HEK293T (cell line): ENCODE data around the gene NEUROD4.

Experiments used
- CTCF ChIA-PET: fragments of 350-600 bp; formaldehyde crosslinking; extraction: SDS; loops from one replicate; lab custom pipeline; 2021; ENCODE audit warnings: antibody characterized with exemption, inconsistent platforms; lab: Yijun Ruan, JAX
- POLR2A ChIA-PET: fragments of 350-600 bp; formaldehyde crosslinking; extraction: SDS; loops from one replicate; lab custom pipeline; 2020; ENCODE audit warnings: antibody characterized with exemption, inconsistent platforms; lab: Yijun Ruan, JAX
- DNase-seq: peaks from one replicate; pipeline ENCODE4 v3.0.0; 2012; ENCODE audit warnings: mixed read lengths; ENCODE audit errors: extremely low spot score
- ARNT ChIP-seq: fragments of 450-650 bp; IDR thresholded peaks from 2 replicates; pipeline ENCODE4 v1.6.1; 2017; ENCODE audit warnings: mild to moderate bottlenecking
- BHLHE40 ChIP-seq: fragments of 450-650 bp; IDR thresholded peaks from 2 replicates; pipeline ENCODE4 v1.6.1; 2016; ENCODE audit warnings: mild to moderate bottlenecking, moderate library complexity, borderline replicate concordance
- CTBP1 ChIP-seq: fragments of 450-650 bp; IDR thresholded peaks from 2 replicates; pipeline ENCODE4 v1.6.1; 2016; ENCODE audit warnings: borderline replicate concordance
- ELF4 ChIP-seq: fragments of 450-650 bp; IDR thresholded peaks from 2 replicates; pipeline ENCODE4 v1.6.1; 2017; ENCODE audit warnings: antibody characterized with exemption
- FOXA1 ChIP-seq: fragments of 450-650 bp; IDR thresholded peaks from 2 replicates; pipeline ENCODE4 v1.6.1; 2016; ENCODE audit warnings: mild to moderate bottlenecking
- FOXK2 ChIP-seq: fragments of 450-650 bp; IDR thresholded peaks from 2 replicates; pipeline ENCODE4 v1.6.1; 2016; ENCODE audit warnings: mild to moderate bottlenecking
- FOXM1 ChIP-seq: fragments of 450-650 bp; IDR thresholded peaks from 2 replicates; pipeline ENCODE4 v1.6.1; 2017; ENCODE audit warnings: mild to moderate bottlenecking, borderline replicate concordance
- HDGF ChIP-seq: fragments of 450-650 bp; IDR thresholded peaks from 2 replicates; pipeline ENCODE4 v1.6.1; 2017; ENCODE audit warnings: antibody characterized with exemption, borderline replicate concordance
- L3MBTL2 ChIP-seq: fragments of 450-650 bp; conservative IDR thresholded peaks from 2 replicates; pipeline ENCODE4 v1.6.1; 2016; ENCODE audit warnings: mild to moderate bottlenecking
- LEF1 ChIP-seq: fragments of 450-650 bp; IDR thresholded peaks from 2 replicates; pipeline ENCODE4 v1.6.1; 2017; ENCODE audit warnings: mild to moderate bottlenecking, borderline replicate concordance
- NFRKB ChIP-seq: fragments of 450-650 bp; IDR thresholded peaks from 2 replicates; pipeline ENCODE4 v1.6.1; 2016; ENCODE audit warnings: mild to moderate bottlenecking, moderate library complexity
- PKNOX1 ChIP-seq: fragments of 450-650 bp; IDR thresholded peaks from 2 replicates; pipeline ENCODE4 v1.6.1; 2016
- SP1 ChIP-seq: fragments of 450-650 bp; IDR thresholded peaks from 2 replicates; pipeline ENCODE4 v1.6.1; 2017
- SUZ12 ChIP-seq: fragments of 450-650 bp; IDR thresholded peaks from 2 replicates; pipeline ENCODE4 v1.6.1; 2016; ENCODE audit warnings: mild to moderate bottlenecking
- TARDBP ChIP-seq: fragments of 450-650 bp; IDR thresholded peaks from 2 replicates; pipeline ENCODE4 v1.6.1; 2016
- ZNF384 ChIP-seq: fragments of 450-650 bp; IDR thresholded peaks from 2 replicates; pipeline ENCODE4 v1.6.1; 2016

NEUROD4 gene

GRCh38 chr12:55058776-55059175 is 39.0 kb downstream of the NEUROD4 start:
- no peak for DNase-seq
- no peak for TF ChIP-seq BHLHE40
- TF ChIP-seq SP1, result no peak
- no peak for TF ChIP-seq FOXA1
- ChIA-PET CTCF (interaction anchor here (0.6 kb wide), 1 partner anchor 9 kb away, joined by 3 read pairs; no protein-coding TSS in a partner anchor), POLR2A (no interaction called here)

GRCh38 chr12:55060470-55060869 is 40.7 kb downstream of the NEUROD4 start:
- no peak for DNase-seq
- POLR2A ChIA-PET, result no interaction called here
- TF ChIP-seq SP1 (no peak), ZNF384 (no peak), LEF1 (no peak), BHLHE40 (no peak), ELF4 (no peak), FOXA1 (no peak), L3MBTL2 (no peak), HDGF (no peak), SUZ12 (no peak), TARDBP (no peak), FOXM1 (no peak), NFRKB (no peak), FOXK2 (no peak), ARNT (no peak), PKNOX1 (no peak), CTBP1 (no peak)
- CTCF ChIA-PET, result no interaction called here

DNA sequence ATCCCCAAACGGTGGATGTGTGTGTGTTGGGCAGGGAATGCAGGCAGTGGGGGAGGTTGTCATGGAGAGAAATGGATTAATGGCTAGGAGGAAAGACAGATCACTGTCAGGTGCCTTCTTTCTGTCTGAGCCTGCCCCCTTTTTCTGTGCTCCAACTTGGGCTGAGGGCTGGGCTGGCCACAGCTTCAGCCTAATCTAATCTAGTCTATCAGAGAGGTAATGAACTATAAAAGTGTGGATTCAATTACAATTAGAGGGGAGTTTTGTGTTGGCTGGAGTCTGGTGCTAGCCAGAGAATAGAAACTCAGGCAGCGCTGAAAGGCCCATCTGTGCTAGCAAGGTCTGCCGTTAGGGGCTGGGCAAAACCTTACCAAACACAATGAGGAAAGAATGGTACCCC is 41.2 kb downstream of the NEUROD4 start:
- ChIA-PET POLR2A (no interaction called here), CTCF (no interaction called here)
- DNase-seq, result no peak
- TF ChIP-seq ZNF384 (no peak), NFRKB (no peak), L3MBTL2 (no peak), BHLHE40 (no peak), TARDBP (no peak)

- CTCF ChIA-PET, result no interaction called here
These were observed 43.5 kb downstream of the NEUROD4 start for GRCh38 chr12:55063291-55063690.

DNA sequence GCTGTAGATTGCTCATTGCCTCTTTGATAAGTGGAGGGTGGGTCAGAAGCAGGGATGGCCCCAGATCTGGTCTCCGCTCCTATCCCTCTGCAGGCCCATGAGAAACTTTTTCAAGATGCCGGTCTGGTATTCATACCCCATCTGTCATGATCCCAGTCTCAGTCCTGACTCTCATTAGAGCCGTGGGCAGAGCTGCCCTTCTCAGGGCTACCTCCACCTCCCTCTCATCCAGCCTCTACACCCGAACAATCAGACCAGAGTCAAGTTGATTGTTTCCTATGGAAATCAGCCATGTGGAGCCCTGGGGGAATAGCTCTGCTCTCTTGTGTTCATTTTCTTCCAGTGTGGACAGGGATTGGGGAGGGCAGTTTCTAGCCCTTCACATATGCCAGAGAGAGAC is 45.8 kb downstream of the NEUROD4 start:
- DNase-seq, result no peak
- TF ChIP-seq ARNT, result no peak
- TF ChIP-seq PKNOX1, result no peak
- no peak for TF ChIP-seq LEF1
- no peak for TF ChIP-seq NFRKB
- no peak for TF ChIP-seq TARDBP
- TF ChIP-seq ELF4, result no peak
- TF ChIP-seq SP1, result no peak
- no peak for TF ChIP-seq CTBP1
- no peak for TF ChIP-seq FOXM1
- no peak for TF ChIP-seq BHLHE40
- TF ChIP-seq L3MBTL2, result no peak
- TF ChIP-seq FOXA1, result no peak
- no peak for TF ChIP-seq HDGF
- ChIA-PET POLR2A (no interaction called here), CTCF (no interaction called here)

More at GRCh38 chr12:55063291-55063690, 43.5 kb downstream of the NEUROD4 start:
- POLR2A ChIA-PET, result no interaction called here
- TF ChIP-seq L3MBTL2 (no peak), SP1 (no peak), ELF4 (no peak), ARNT (no peak)
- DNase-seq, result no peak

- ChIA-PET CTCF (interaction anchor here (0.7 to 6.2 kb wide), 8 partner anchors 8 to 330 kb away, joined by 3 to 51 read pairs (median 5); no protein-coding TSS in a partner anchor), POLR2A (no interaction called here)
- no peak for DNase-seq
- TF ChIP-seq SUZ12 (no peak), ARNT (no peak), BHLHE40 (no peak), ELF4 (no peak), PKNOX1 (no peak), NFRKB (no peak), L3MBTL2 (no peak), CTBP1 (no peak), FOXK2 (no peak), TARDBP (no peak), LEF1 (no peak), ZNF384 (no peak), HDGF (no peak), FOXA1 (no peak), FOXM1 (no peak), SP1 (no peak)
These were observed 47.9 kb downstream of the NEUROD4 start for GRCh38 chr12:55067701-55068100.

- CTCF ChIA-PET, result interaction anchor here (0.6 to 6.2 kb wide), 8 partner anchors 9 to 633 kb away, joined by 3 to 51 read pairs (median 5); no protein-coding TSS in a partner anchor
- TF ChIP-seq FOXM1 (no peak), HDGF (no peak), L3MBTL2 (no peak), CTBP1 (no peak), ARNT (no peak), SUZ12 (no peak), BHLHE40 (no peak), FOXA1 (no peak), TARDBP (no peak), LEF1 (no peak), NFRKB (no peak), ZNF384 (no peak), PKNOX1 (no peak), FOXK2 (no peak)
These were observed 48.7 kb downstream of the NEUROD4 start for GRCh38 chr12:55068416-55069010.

More at GRCh38 chr12:55068416-55069010, 48.7 kb downstream of the NEUROD4 start:
- DNase-seq, result peak; percentile 76
- POLR2A ChIA-PET, result no interaction called here
